WTC11 (cell line): ENCODE data around the gene LPP. TPM values are rescaled to one million over a fixed set of nuclear protein-coding genes. Genes with fewer than 3 reads are reported as not detected.

Experiments
- ATAC-seq: fragments of 200-7000 bp; cut with Tn5 transposase; 2 replicates; pipeline ENCODE4 v1.10.0; 2021; ENCODE audit warnings: mild to moderate bottlenecking, moderate library complexity
- CTCF ChIA-PET: fragments of 300-600 bp; sonication (Branson Sonifier 250); formaldehyde crosslinking; loops from one replicate; lab custom pipeline; 2021; ENCODE audit warnings: antibody characterized with exemption; lab: Charles Lee
- POLR2A ChIA-PET: fragments of 350-600 bp; sonication (Branson Sonifier 250); formaldehyde crosslinking; loops from one replicate; lab custom pipeline; 2021; ENCODE audit warnings: antibody characterized with exemption; lab: Charles Lee
- DNase-seq: peaks from one replicate; pipeline ENCODE4 v3.0.0; 2021; ENCODE audit warnings: low spot score
- H3K27ac Mint-ChIP-seq: 2 replicates; pipeline ENCODE4 v1.8.0; 2021; ENCODE audit warnings: mixed read lengths
- H3K27me3 Mint-ChIP-seq: 2 replicates; pipeline ENCODE4 v1.8.0; 2021; ENCODE audit warnings: low read depth, mild to moderate bottlenecking, moderate library complexity, mixed read lengths
- H3K36me3 Mint-ChIP-seq: 2 replicates; pipeline ENCODE4 v1.8.0; 2021; ENCODE audit warnings: mixed read lengths
- H3K4me1 Mint-ChIP-seq: 2 replicates; pipeline ENCODE4 v1.8.0; 2022; ENCODE audit warnings: mixed read lengths
- H3K4me3 Mint-ChIP-seq: 2 replicates; pipeline ENCODE4 v1.8.0; 2021; ENCODE audit warnings: mild to moderate bottlenecking, moderate library complexity, mixed read lengths
- H3K9me3 Mint-ChIP-seq: 2 replicates; pipeline ENCODE4 v1.8.0; 2021; ENCODE audit warnings: mixed read lengths
- ATF3 ChIP-seq: sonication (generic); formaldehyde crosslinking; conservative IDR thresholded peaks from 2 replicates; pipeline ENCODE4 v1.8.1; 2022; ENCODE audit warnings: mild to moderate bottlenecking, missing genetic modification reagents
- CREB1 ChIP-seq: sonication (generic); formaldehyde crosslinking; IDR thresholded peaks from 2 replicates; pipeline ENCODE4 v1.8.0; 2023; ENCODE audit warnings: mild to moderate bottlenecking, missing genetic modification reagents
- CTCF ChIP-seq: fragments of 200-600 bp; IDR thresholded peaks from 2 replicates; pipeline ENCODE4 v1.8.0; 2022; ENCODE audit warnings: antibody characterized with exemption
- EMX1 ChIP-seq: fragments of 250-450 bp; sonication (Bioruptor Pico); IDR thresholded peaks from 2 replicates; pipeline ENCODE4 v1.8.0; 2021; ENCODE audit warnings: mild to moderate bottlenecking
- ESRRA ChIP-seq: sonication (generic); formaldehyde crosslinking; IDR thresholded peaks from 2 replicates; pipeline ENCODE4 v1.8.1; 2022; ENCODE audit warnings: mild to moderate bottlenecking, missing genetic modification reagents, borderline replicate concordance
- FOXP1 ChIP-seq: sonication (generic); formaldehyde crosslinking; IDR thresholded peaks from 2 replicates; pipeline ENCODE4 v1.8.0; 2022; ENCODE audit warnings: missing genetic modification reagents, mild to moderate bottlenecking, moderate library complexity, borderline replicate concordance
- GABPB1 ChIP-seq: sonication (generic); formaldehyde crosslinking; IDR thresholded peaks from 2 replicates; pipeline ENCODE4 v1.8.1; 2023; ENCODE audit warnings: mild to moderate bottlenecking, missing genetic modification reagents
- GTF2I ChIP-seq: fragments of 250-450 bp; sonication (Bioruptor Pico); conservative IDR thresholded peaks from 2 replicates; pipeline ENCODE4 v1.4.0; 2021; ENCODE audit warnings: mild to moderate bottlenecking
- JUN ChIP-seq: sonication (generic); formaldehyde crosslinking; IDR thresholded peaks from 2 replicates; pipeline ENCODE4 v1.8.0; 2023; ENCODE audit warnings: mild to moderate bottlenecking, missing genetic modification reagents
- KAT7 ChIP-seq: sonication (generic); formaldehyde crosslinking; IDR thresholded peaks from 2 replicates; pipeline ENCODE4 v1.8.1; 2023; ENCODE audit warnings: missing genetic modification reagents, mild to moderate bottlenecking, borderline replicate concordance
- NR3C1 ChIP-seq: sonication (generic); formaldehyde crosslinking; conservative IDR thresholded peaks from 2 replicates; pipeline ENCODE4 v1.8.1; 2023; ENCODE audit warnings: low read depth, mild to moderate bottlenecking, missing genetic modification reagents
- RELA ChIP-seq: sonication (generic); formaldehyde crosslinking; IDR thresholded peaks from 2 replicates; pipeline ENCODE4 v1.8.1; 2022; ENCODE audit warnings: missing genetic modification reagents, mild to moderate bottlenecking, borderline replicate concordance
- ZMAT4 ChIP-seq: fragments of 250-450 bp; sonication (Bioruptor Pico); IDR thresholded peaks from 2 replicates; pipeline ENCODE4 v1.9.0; 2021; ENCODE audit warnings: mild to moderate bottlenecking
- ZNF138 ChIP-seq: sonication (generic); formaldehyde crosslinking; conservative IDR thresholded peaks from 2 replicates; pipeline ENCODE4 v1.8.1; 2022; ENCODE audit warnings: mild to moderate bottlenecking, moderate library complexity, missing genetic modification reagents
- ZNF396 ChIP-seq: fragments of 250-450 bp; sonication (Bioruptor Pico); IDR thresholded peaks from 2 replicates; pipeline ENCODE4 v1.8.0; 2021; ENCODE audit warnings: mild to moderate bottlenecking, moderate library complexity, borderline replicate concordance
- ZNF425 ChIP-seq: fragments of 250-450 bp; sonication (Bioruptor Pico); conservative IDR thresholded peaks from 2 replicates; pipeline ENCODE4 v1.9.0; 2021; ENCODE audit warnings: mild to moderate bottlenecking
- total RNA-seq: library from RNA; stranded (reverse); gene quantifications from 3 replicates; pipeline ENCODE4 v1.2.3, GENCODE V29; 2021
- TF ChIP-seq, protein P1 (sequence below): sonication (generic); formaldehyde crosslinking; IDR thresholded peaks from 2 replicates; pipeline ENCODE4 v1.8.0; 2022; ENCODE audit warnings: mild to moderate bottlenecking, missing genetic modification reagents
- TF ChIP-seq, protein P2 (sequence below): fragments of 250-450 bp; sonication (Bioruptor Pico); IDR thresholded peaks from 2 replicates; pipeline ENCODE4 v2.1.2; 2022; ENCODE audit warnings: mild to moderate bottlenecking, moderate library complexity
- TF ChIP-seq, protein P3 (sequence below): sonication (generic); formaldehyde crosslinking; IDR thresholded peaks from 2 replicates; pipeline ENCODE4 v1.8.1; 2022; ENCODE audit warnings: mild to moderate bottlenecking, missing genetic modification reagents, moderate library complexity, borderline replicate concordance

The LPP gene
- total RNA-seq, 1 experiment from 2014 or later = 49.6 TPM

- TF ChIP-seq ZNF425 (CRISPR knock-in tag) (no peak), ZNF396 (CRISPR knock-in tag) (no peak)
- TF ChIP-seq, protein P1, sequence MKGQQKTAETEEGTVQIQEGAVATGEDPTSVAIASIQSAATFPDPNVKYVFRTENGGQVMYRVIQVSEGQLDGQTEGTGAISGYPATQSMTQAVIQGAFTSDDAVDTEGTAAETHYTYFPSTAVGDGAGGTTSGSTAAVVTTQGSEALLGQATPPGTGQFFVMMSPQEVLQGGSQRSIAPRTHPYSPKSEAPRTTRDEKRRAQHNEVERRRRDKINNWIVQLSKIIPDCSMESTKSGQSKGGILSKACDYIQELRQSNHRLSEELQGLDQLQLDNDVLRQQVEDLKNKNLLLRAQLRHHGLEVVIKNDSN (CRISPR knock-in tag) = no peak
- TF ChIP-seq, all 79 proteins: peak for 0
These were observed 745.9 kb downstream of the LPP start (continued) for GRCh38 chr3:188899881-188900280.

DNA sequence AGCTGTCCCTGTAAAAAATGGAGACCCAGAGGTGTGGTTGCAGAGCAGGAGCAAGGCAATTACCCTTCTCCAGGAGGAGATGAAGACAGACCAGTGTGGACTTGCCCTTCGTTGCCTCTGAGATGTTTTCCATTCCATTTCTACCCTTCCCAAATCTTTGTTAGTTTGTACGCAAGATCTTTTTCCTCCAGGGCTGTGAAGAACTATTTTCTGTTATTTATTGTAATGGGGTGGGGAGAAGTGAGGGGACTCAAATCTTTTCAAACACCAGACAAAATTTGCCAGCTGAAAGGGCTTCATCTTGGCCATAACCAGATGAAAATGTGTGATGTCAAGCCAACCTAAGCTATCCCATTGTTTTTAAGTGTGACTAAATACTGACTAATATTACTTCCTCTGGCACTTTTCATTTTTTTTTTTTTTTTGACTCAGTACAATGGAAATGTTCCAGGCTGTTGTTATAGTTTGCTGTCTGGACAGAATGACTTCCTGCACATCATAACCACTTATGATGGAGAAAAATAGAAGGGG is 746.5 kb downstream of the LPP start:
- Mint-ChIP-seq H3K27ac (no peak overlapping the region), H3K9me3 (no peaks in the 10 kb centered on the region), H3K36me3 (no peaks in the 10 kb centered on the region)
- no peak for ATAC-seq
- DNase-seq = no peak
- TF ChIP-seq ZNF425 (CRISPR knock-in tag) (no peak), RELA (no peak), NR3C1 (CRISPR knock-in tag) (no peak), CTCF (no peak), CREB1 (CRISPR knock-in tag) (no peak), ZMAT4 (CRISPR knock-in tag) (no peak), ZNF396 (CRISPR knock-in tag) (no peak), GTF2I (CRISPR knock-in tag) (no peak), GABPB1 (CRISPR knock-in tag) (no peak)
- TF ChIP-seq, all 79 proteins: peak for 0
- ChIA-PET POLR2A (no interaction called here), CTCF (no interaction called here)
- no peak overlapping the region for H3K4me3 Mint-ChIP-seq
- no peaks in the 10 kb centered on the region; the same call in 1 of the 2 replicates for H3K27me3 Mint-ChIP-seq
- H3K4me1 Mint-ChIP-seq = peaks cover 10% of the 10 kb centered on the region

DNA sequence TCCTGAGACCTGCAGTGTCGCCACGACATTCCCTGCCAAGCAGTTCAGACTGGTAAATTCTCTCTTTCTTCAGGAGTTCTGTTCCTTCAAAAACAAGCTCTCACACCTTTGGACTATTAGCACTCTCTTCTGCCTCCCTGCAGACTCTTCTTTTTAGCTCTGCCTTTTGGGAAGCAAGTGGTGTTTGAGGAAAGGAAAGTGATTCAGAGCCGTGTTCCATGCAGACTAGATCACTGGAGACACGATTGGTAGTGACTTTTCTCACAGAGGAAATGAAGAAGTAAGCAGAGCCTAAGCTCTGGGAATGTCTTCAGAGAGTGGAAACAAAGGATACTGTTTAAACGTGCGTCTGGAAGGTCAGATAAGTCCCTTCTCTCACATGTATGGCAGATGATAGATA is 747.2 kb downstream of the LPP start:
- no peak for TF ChIP-seq CREB1 (CRISPR knock-in tag)
- TF ChIP-seq FOXP1 (CRISPR knock-in tag) = no peak
- TF ChIP-seq, protein P2, sequence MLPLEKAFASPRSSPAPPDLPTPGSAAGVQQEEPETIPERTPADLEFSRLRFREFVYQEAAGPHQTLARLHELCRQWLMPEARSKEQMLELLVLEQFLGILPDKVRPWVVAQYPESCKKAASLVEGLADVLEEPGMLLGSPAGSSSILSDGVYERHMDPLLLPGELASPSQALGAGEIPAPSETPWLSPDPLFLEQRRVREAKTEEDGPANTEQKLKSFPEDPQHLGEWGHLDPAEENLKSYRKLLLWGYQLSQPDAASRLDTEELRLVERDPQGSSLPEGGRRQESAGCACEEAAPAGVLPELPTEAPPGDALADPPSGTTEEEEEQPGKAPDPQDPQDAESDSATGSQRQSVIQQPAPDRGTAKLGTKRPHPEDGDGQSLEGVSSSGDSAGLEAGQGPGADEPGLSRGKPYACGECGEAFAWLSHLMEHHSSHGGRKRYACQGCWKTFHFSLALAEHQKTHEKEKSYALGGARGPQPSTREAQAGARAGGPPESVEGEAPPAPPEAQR (CRISPR knock-in tag) = no peak
- TF ChIP-seq, protein P3, sequence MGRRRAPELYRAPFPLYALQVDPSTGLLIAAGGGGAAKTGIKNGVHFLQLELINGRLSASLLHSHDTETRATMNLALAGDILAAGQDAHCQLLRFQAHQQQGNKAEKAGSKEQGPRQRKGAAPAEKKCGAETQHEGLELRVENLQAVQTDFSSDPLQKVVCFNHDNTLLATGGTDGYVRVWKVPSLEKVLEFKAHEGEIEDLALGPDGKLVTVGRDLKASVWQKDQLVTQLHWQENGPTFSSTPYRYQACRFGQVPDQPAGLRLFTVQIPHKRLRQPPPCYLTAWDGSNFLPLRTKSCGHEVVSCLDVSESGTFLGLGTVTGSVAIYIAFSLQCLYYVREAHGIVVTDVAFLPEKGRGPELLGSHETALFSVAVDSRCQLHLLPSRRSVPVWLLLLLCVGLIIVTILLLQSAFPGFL (CRISPR knock-in tag) = no peak
- no peak for TF ChIP-seq ESRRA
- TF ChIP-seq JUN (CRISPR knock-in tag) = no peak
- no peak for TF ChIP-seq EMX1
- TF ChIP-seq KAT7 (CRISPR knock-in tag) = no peak
- no peak for TF ChIP-seq ATF3 (CRISPR knock-in tag)
- no peak for TF ChIP-seq ZNF138 (CRISPR knock-in tag)
- TF ChIP-seq, all 79 proteins: peak for 0
- ATAC-seq (no peak), DNase-seq (no peak)
- CTCF ChIA-PET = no interaction called here
- Mint-ChIP-seq H3K4me3 (no peak overlapping the region), H3K27me3 (no peaks in the 10 kb centered on the region; the same call in 1 of the 2 replicates), H3K27ac (no peak overlapping the region), H3K4me1 (peaks cover 14% of the 10 kb centered on the region), H3K9me3 (no peaks in the 10 kb centered on the region), H3K36me3 (no peaks in the 10 kb centered on the region)
- POLR2A ChIA-PET = no interaction called here
